ENCODE data around the gene DCP1A. TPM values are rescaled to one million over a fixed set of nuclear protein-coding genes. Genes with fewer than 3 reads are reported as not detected.

Gene DCP1A
- total RNA-seq, 1 donor from 2014 or later = 8.4 TPM

Small RNA genes within 50 kb of the gene (small RNA-seq; reads per million reads assigned to genes)
- gene RF00019 (not detected), gene RF00212 (not detected), gene RF00568 (not detected)

Other genes with a start within 250 kb of the DCP1A start
- 8.4 TPM for gene RFT1, start 217.1 kb downstream of the DCP1A start, total RNA-seq
- gene PRKCD, start 186.3 kb downstream of the DCP1A start, total RNA-seq = 3.7 TPM
- 67.8 TPM for gene TKT, start 91.5 kb downstream of the DCP1A start, total RNA-seq
- 5.7 TPM for gene CACNA1D, start 147.1 kb upstream of the DCP1A start, total RNA-seq